ENCODE measurements around the gene TEX55. TPM values are rescaled to one million over a fixed set of nuclear protein-coding genes. Genes with fewer than 3 reads are reported as not detected.
A peak's percentile ranks its signal among the peaks of the same experiment; 100 is the strongest.

TEX55 gene
- total and polyA plus RNA-seq, 2 of the 4 experiments (the other 2 are of a cell fraction) = not detected

DNA sequence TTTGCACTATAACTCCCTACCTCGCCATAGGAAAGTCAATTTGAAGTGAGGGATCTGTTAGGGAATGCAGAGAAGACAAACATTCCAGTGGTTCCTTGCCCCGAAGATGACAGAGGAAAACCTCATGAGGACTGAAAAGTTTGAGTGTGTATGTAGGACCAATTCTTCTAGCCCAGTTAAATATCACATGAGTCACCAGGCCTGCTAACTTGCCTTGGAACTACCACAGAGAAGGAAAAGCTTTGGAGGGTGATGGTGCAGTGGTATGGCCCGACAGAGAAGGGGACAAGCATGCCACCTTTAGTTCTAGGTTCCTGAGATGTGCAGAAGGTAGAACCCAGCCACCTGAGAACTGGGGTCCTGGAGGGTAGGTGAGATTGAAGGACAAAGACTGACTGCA is 24.9 kb downstream of the TEX55 start:
- POLR2A ChIA-PET (ENCODE audit: unreplicated experiment) = no interaction called here
- peak overlapping the region; percentile 38; the same call in 1 of the 2 replicates for H3K9ac ChIP-seq (ENCODE audit: low read depth, low read length)
- no peaks in the 10 kb centered on the region for H3K36me3 ChIP-seq (ENCODE audit: control insufficient read depth, insufficient read depth, low read length)
- no peaks in the 10 kb centered on the region for H3K79me1 ChIP-seq (ENCODE audit: low read depth in 1 of 2, low read length in 2 of 2)
- ATAC-seq (ENCODE audit: low read depth) (peak; percentile 78), DNase-seq (peak; percentile 42)
- no peaks in the 10 kb centered on the region for H4K20me1 ChIP-seq (ENCODE audit: insufficient read depth, low read length)
- intact Hi-C loops (cut with micrococcal nuclease) = no loop called here
- H3K4ac ChIP-seq (ENCODE audit: low read depth, low read length) = no peak overlapping the region
- peak overlapping the region; percentile 45; the same call in 1 of the 2 replicates for H4K5ac ChIP-seq (ENCODE audit: low read depth, low read length)
- 0 out of 2 replicates have a peak, but pooled peaks cover 3% of the 10 kb centered on the region for H3K9me1 ChIP-seq (ENCODE audit: insufficient read depth, low read length)
- peak overlapping the region; percentile 70; the same call in 1 of the 2 replicates for H3K18ac ChIP-seq (ENCODE audit: low read depth, low read length)
- peaks cover 4% of the 10 kb centered on the region; the same call in 1 of the 2 replicates for H3K4me1 ChIP-seq (ENCODE audit: control insufficient read depth, insufficient read depth, low read length)
- H3K9me3 ChIP-seq (ENCODE audit: control insufficient read depth, insufficient read depth, low read length) = no peaks in the 10 kb centered on the region
- TF ChIP-seq NFE2L2 (IDR thresholded peaks at IDR 0.05; ENCODE audit: low read depth, low read length) (no peak), SMC3 (IDR thresholded peaks at IDR 0.05; ENCODE audit: low read depth, low read length) (no peak), CHD1 (IDR thresholded peaks at IDR 0.05; ENCODE audit: low read depth, low read length) (no peak), CEBPB (IDR thresholded peaks at IDR 0.05; ENCODE audit: low read depth, low read length) (no peak), MXI1 (IDR thresholded peaks at IDR 0.05; ENCODE audit: borderline replicate concordance, low read depth, low read length) (no peak), MAZ (IDR thresholded peaks at IDR 0.05; ENCODE audit: borderline replicate concordance, low read depth, low read length) (no peak), RAD21 (IDR thresholded peaks at IDR 0.05; ENCODE audit: low read length) (no peak), MAFK (IDR thresholded peaks at IDR 0.05; ENCODE audit: low read depth, low read length) (no peak)
- peak overlapping the region; percentile 53 for H2BK5ac ChIP-seq (ENCODE audit: low read depth, low read length, poor library complexity, severe bottlenecking)
- CTCF ChIA-PET = no interaction called here
- H3K4me3 ChIP-seq (ENCODE audit: insufficient read depth, low read depth, low read length) = no peak overlapping the region
- H2AK5ac ChIP-seq (ENCODE audit: low read depth, low read length) = peak overlapping the region; percentile 49; the same call in 1 of the 2 replicates
- no peak overlapping the region for H2AK9ac ChIP-seq (replicated peaks; ENCODE audit: low read depth, low read length, poor library complexity)
- no peak overlapping the region for H3K27ac ChIP-seq (ENCODE audit: insufficient read depth, low read length)
- H2BK20ac ChIP-seq (ENCODE audit: low read depth, low read length) = no peak overlapping the region; the same call in 1 of the 2 replicates
- in situ Hi-C loops (cut with MboI; ENCODE audit: low sequenced_read_pairs) = no loop called here
- H2AFZ ChIP-seq (replicated peaks; ENCODE audit: low read length, poor library complexity) = peak overlapping the region; percentile 26
- no peaks in the 10 kb centered on the region for H3K27me3 ChIP-seq (ENCODE audit: control insufficient read depth, insufficient read depth, low read length)
- dilution Hi-C loops (cut with HindIII; ENCODE audit: low sequenced_read_pairs, unreplicated experiment) = no loop called here
- no peak overlapping the region for H3K56ac ChIP-seq (ENCODE audit: extremely low read depth, insufficient read depth, low read length)
- peak overlapping the region; percentile 79; the same call in 2 of the 3 replicates for H2BK15ac ChIP-seq (ENCODE audit: low read depth, low read length)
- peak overlapping the region; percentile 75; the same call in 1 of the 2 replicates for H4K91ac ChIP-seq (ENCODE audit: insufficient read depth, low read depth, low read length)
- H3K23ac ChIP-seq (ENCODE audit: low read depth, low read length) = no peak overlapping the region
- H2BK120ac ChIP-seq (ENCODE audit: low read depth, low read length) = peak overlapping the region; percentile 28; the same call in 1 of the 2 replicates
- H4K8ac ChIP-seq (ENCODE audit: low read depth in 2 of 2, low read length in 2 of 2) = peak overlapping the region in 1 of 2 experiments; percentile 6; a peak in 1 of 4 replicates
- 0 out of 2 replicates have a peak overlapping the region, but pooled peaks have one; percentile 28 for H3K14ac ChIP-seq (replicated peaks; ENCODE audit: low read depth, low read length)
- WGBS, 2 experiments (ENCODE audit: extremely low coverage in 2 of 2, insufficient read length in 1 of 2) = 67% methylated on average over 1 of the region's 3 CpGs; no CpG with 5 or more reads in 1 of the 2 experiments
- BruUV-seq (replicated peaks) = no TSS peak
- H3K4me2 ChIP-seq (ENCODE audit: low read depth, low read length) = peak overlapping the region; percentile 53; the same call in 1 of the 2 replicates

Data from IMR-90 (cell line).